Lower leg skin (tissue), 4 donors: Measurements from ENCODE around the gene P3H3. TPM values are rescaled to one million over a fixed set of nuclear protein-coding genes. Genes with fewer than 3 reads are reported as not detected.

ENCODE experiments used
- DNase-seq, 2 donors: peaks; one replicate each; pipeline ENCODE4 v3.0.0-alpha.2; 2019; ENCODE audit warnings: low spot score in 2 of 2
- H3K4me3 ChIP-seq: fragments of 200-600 bp; sonication (generic); 2 replicates; pipeline ENCODE4 v1.5.1; 2017; ENCODE audit warnings: mild to moderate bottlenecking, low read depth; ENCODE audit not compliant: poor library complexity, severe bottlenecking
- POLR2A ChIP-seq, 2 donors: fragments of 450-650 bp; IDR thresholded peaks; one replicate each; pipeline ENCODE4 v1.6.1; 2016 to 2017; ENCODE audit warnings: antibody characterized with exemption in 2 of 2, mild to moderate bottlenecking in 1 of 2, moderate library complexity in 1 of 2
- WGBS, 2 donors: methylation state at CpG; one replicate each; pipeline ENCODE4 v1.1.5; 2018; 5-methylcytosine and 5-hydroxymethylcytosine counted together
- intact Hi-C: fragments of 100-400 bp; cut with DNase I; formaldehyde crosslinking; loops from one replicate; pipeline ENCODE4 v1.15.0; 2023; ENCODE audit warnings: low total_unique reads
- total RNA-seq, 4 donors: library from RNA; depleted of rRNA; stranded (reverse); fragments of >200 nt; gene quantifications; one replicate each; pipeline ENCODE4 v1.1.0, GENCODE V29; 2016
- TF ChIP-seq, protein P1 (sequence below), 3 donors: fragments of 450-650 bp; IDR thresholded peaks; one replicate each; pipeline ENCODE4 v1.5.1; 2016; ENCODE audit warnings: antibody characterized with exemption in 3 of 3, mild to moderate bottlenecking in 3 of 3, moderate library complexity in 2 of 3

The P3H3 gene
- total RNA-seq, 4 donors from 2014 or later: 8.8 to 18.2 (median 11.8) TPM

- intact Hi-C loops: no loop called here
- H3K4me3 ChIP-seq: peak within 1 kb of the TSS; percentile 39
- peak; percentile 99 to 100 for DNase-seq
- TF ChIP-seq, protein P1, sequence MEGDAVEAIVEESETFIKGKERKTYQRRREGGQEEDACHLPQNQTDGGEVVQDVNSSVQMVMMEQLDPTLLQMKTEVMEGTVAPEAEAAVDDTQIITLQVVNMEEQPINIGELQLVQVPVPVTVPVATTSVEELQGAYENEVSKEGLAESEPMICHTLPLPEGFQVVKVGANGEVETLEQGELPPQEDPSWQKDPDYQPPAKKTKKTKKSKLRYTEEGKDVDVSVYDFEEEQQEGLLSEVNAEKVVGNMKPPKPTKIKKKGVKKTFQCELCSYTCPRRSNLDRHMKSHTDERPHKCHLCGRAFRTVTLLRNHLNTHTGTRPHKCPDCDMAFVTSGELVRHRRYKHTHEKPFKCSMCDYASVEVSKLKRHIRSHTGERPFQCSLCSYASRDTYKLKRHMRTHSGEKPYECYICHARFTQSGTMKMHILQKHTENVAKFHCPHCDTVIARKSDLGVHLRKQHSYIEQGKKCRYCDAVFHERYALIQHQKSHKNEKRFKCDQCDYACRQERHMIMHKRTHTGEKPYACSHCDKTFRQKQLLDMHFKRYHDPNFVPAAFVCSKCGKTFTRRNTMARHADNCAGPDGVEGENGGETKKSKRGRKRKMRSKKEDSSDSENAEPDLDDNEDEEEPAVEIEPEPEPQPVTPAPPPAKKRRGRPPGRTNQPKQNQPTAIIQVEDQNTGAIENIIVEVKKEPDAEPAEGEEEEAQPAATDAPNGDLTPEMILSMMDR (IDR thresholded peaks at IDR 0.05): no peak
- TF ChIP-seq POLR2A (IDR thresholded peaks at IDR 0.05): no peak
- WGBS, 2 donors: 0 to 1% methylated on average over 43 to 53 of the region's 65 CpGs
These were observed 23.9 kb downstream of the P3H3 start, which contains the start of gene USP5 for GRCh38 chr12:6851921-6852650. TSS of gene USP5 (plus strand) at chr12:6852150. CDS start at chr12:6852180, 30 bp downstream.

DNA sequence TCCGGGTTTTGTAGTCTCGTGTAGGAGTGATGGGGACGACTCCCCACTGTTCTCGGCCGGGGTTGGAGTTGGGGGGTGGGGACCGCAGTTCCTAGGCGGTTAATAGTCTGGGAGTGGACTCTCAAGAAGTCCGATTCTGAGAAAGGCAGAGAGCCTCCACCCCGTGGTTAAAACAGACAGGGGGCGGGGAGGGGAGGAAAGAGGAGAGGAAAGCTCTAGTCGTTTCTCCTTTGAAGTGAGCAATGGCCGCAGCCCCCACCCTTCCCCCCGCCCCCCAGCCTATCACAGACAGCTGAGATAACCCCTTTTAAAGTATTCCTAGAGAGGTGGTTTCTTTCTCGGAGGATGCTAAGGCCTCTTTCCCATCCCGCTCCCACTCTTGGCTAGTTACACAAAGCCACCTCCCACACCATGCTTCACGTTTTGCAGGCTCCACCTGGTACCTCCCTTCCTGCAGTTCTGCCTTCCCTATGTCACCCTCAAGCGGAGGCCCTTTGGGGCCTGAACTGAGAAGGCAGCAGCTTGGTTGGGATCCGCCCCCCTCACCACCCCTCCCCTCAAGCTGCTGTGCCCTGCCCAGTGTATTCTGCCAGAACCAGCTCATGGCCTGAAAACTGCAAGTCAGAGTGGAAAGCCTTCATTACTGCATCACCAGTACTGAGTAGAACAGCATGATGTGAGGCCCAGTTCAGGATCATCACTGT is 24.6 kb downstream of the P3H3 start:
- peak in 1 of 2 donors; percentile 54 for DNase-seq
- WGBS, 2 donors: 1 to 4% methylated on average over 18 of the region's 18 CpGs
- H3K4me3 ChIP-seq: peak overlapping the region; percentile 26
- TF ChIP-seq, protein P1 (IDR thresholded peaks at IDR 0.05): no peak
- no peak for TF ChIP-seq POLR2A (IDR thresholded peaks at IDR 0.05)
- intact Hi-C loops: no loop called here

DNA sequence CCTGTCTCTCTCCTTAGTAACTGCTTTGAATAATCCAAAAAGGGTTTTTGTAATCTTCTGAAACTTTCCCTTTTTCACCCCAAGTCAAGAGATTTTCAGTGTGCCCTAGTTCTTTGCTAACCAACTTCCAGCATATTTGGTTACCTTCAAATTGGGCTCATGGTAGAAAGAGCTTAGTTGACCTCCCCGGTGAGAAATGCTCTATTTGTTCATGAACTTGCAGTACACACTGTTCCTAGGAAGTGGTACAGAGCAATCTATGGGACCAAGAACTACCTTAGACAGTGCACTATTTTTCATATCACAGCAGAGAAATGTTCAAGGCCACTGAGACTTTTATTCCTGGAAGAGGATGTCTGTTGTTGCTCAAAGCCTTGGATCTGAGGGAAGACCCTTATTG is 25.4 kb downstream of the P3H3 start:
- DNase-seq: no peak
- WGBS, 2 donors: 80 to 83% methylated on average over 1 of the region's 1 CpG
- no peak overlapping the region for H3K4me3 ChIP-seq
- intact Hi-C loops: no loop called here
- TF ChIP-seq, protein P1 (IDR thresholded peaks at IDR 0.05): no peak
- TF ChIP-seq POLR2A (IDR thresholded peaks at IDR 0.05): no peak

GRCh38 chr12:6854036-6854435 is 25.8 kb downstream of the P3H3 start:
- no peak overlapping the region for H3K4me3 ChIP-seq
- DNase-seq: no peak
- TF ChIP-seq, protein P1 (IDR thresholded peaks at IDR 0.05): no peak
- TF ChIP-seq POLR2A (IDR thresholded peaks at IDR 0.05): no peak
- intact Hi-C loops: no loop called here
- 75 to 81% methylated on average over 6 of the region's 6 CpGs for WGBS, 2 donors

DNA sequence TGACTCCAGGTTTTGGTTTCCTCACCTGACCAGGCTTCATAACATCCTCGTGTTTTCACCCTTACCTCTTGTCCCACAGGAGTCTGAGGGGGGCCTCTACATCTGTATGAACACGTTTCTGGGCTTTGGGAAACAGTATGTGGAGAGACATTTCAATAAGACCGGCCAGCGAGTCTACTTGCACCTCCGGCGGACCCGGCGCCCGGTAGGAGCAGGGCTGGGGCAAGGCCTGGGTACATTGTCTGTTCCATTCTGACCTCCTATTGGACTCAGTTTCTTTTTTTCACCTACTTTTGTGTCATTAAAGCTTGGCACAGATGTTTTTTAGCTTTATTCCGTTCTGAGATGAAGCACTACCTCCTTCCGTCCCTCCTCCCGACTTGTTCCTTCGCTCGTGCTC is 27.1 kb downstream of the P3H3 start:
- TF ChIP-seq, protein P1 (IDR thresholded peaks at IDR 0.05): no peak
- TF ChIP-seq POLR2A (IDR thresholded peaks at IDR 0.05): no peak
- no peak overlapping the region for H3K4me3 ChIP-seq
- intact Hi-C loops: no loop called here
- no peak for DNase-seq
- whole genome bisulfite sequencing, 2 donors: 91 to 93% methylated on average over 14 of the region's 14 CpGs
